HG03571 (cell line): ENCODE data around the gene RGS10.

Experiments
- ATAC-seq: cut with Tn5 transposase; IDR thresholded peaks from one replicate; pipeline ENCODE4 v1.9.1; 2021; ENCODE audit not compliant: unreplicated experiment

RGS10 gene

GRCh38 chr10:119499677-119500002 lies 42.9 kb downstream of the RGS10 start:
- no peak for ATAC-seq

GRCh38 chr10:119498889-119499676 lies 43.4 kb downstream of the RGS10 start:
- ATAC-seq, result no peak

GRCh38 chr10:119497243-119497642 lies 45.3 kb downstream of the RGS10 start:
- no peak for ATAC-seq

- peak; percentile 81 for ATAC-seq
Measured at GRCh38 chr10:119496273-119496672, 46.2 kb downstream of the RGS10 start.

GRCh38 chr10:119495545-119495944 lies 47.0 kb downstream of the RGS10 start:
- ATAC-seq, result no peak

- ATAC-seq, result no peak
Measured at GRCh38 chr10:119495021-119495505, 47.5 kb downstream of the RGS10 start.

GRCh38 chr10:119494236-119495020 lies 48.1 kb downstream of the RGS10 start:
- no peak for ATAC-seq

GRCh38 chr10:119493155-119493554 lies 49.4 kb downstream of the RGS10 start:
- ATAC-seq, result no peak

GRCh38 chr10:119491966-119492757 lies 50.4 kb downstream of the RGS10 start:
- ATAC-seq, result no peak

GRCh38 chr10:119489991-119490326 lies 52.6 kb downstream of the RGS10 start:
- ATAC-seq, result no peak

GRCh38 chr10:119488675-119489074 lies 53.8 kb downstream of the RGS10 start:
- no peak for ATAC-seq

GRCh38 chr10:119483839-119484238 lies 58.7 kb downstream of the RGS10 start:
- ATAC-seq, result no peak

- no peak for ATAC-seq
Measured at GRCh38 chr10:119483001-119483400, 59.5 kb downstream of the RGS10 start.

- ATAC-seq, result no peak
Measured at GRCh38 chr10:119481781-119482426, 60.6 kb downstream of the RGS10 start.

- ATAC-seq, result no peak
Measured at GRCh38 chr10:119480667-119481066, 61.9 kb downstream of the RGS10 start.

GRCh38 chr10:119479532-119479931 lies 63.0 kb downstream of the RGS10 start:
- ATAC-seq, result no peak

GRCh38 chr10:119478811-119479341 lies 63.6 kb downstream of the RGS10 start:
- ATAC-seq, result no peak

GRCh38 chr10:119478111-119478802 lies 64.3 kb downstream of the RGS10 start:
- peak; percentile 82 for ATAC-seq

GRCh38 chr10:119477444-119477843 lies 65.1 kb downstream of the RGS10 start:
- peak; percentile 26 for ATAC-seq

- ATAC-seq, result no peak
Measured at GRCh38 chr10:119474606-119475005, 67.9 kb downstream of the RGS10 start.
